ENCODE measurements around the gene NIT2. TPM values are rescaled to one million over a fixed set of nuclear protein-coding genes. Genes with fewer than 3 reads are reported as not detected.

The NIT2 gene
- total and polyA plus RNA-seq, 10 of the 15 experiments (the other 5 are each of a cell fraction or from before 2014, with no cell fraction given): 49.3 to 215 (median 76.4) TPM

GRCh38 chr3:100402891-100403290 lies 68.3 kb downstream of the NIT2 start:
- ATAC-seq: no peak
- Histone ChIP-seq H4K20me1 (ENCODE audit: control insufficient read depth, insufficient read depth) (no peaks in the 10 kb centered on the region), H3K4me1 (ENCODE audit: control insufficient read depth, insufficient read depth, low read length) (no peaks in the 10 kb centered on the region), H3K79me2 (ENCODE audit: control insufficient read depth, insufficient read depth, low read length) (peaks cover 67% of the 10 kb centered on the region), H3K4me3 (peak overlapping the region; percentile 73), H3K4me2 (ENCODE audit: control insufficient read depth, insufficient read depth) (peak overlapping the region; percentile 58), H3K27me3 (replicated peaks in 1 of 2; ENCODE audit: control insufficient read depth in 2 of 2, insufficient read depth in 2 of 2, low read length in 1 of 2) (no peaks in the 10 kb centered on the region), H3K9ac (ENCODE audit: control insufficient read depth, insufficient read depth, low read length) (peak overlapping the region; percentile 81; the same call in 1 of the 2 replicates), H2AFZ (ENCODE audit: control insufficient read depth, low read depth, low read length) (no peak overlapping the region), H3K27ac (ENCODE audit: control insufficient read depth, insufficient read depth) (peak overlapping the region; percentile 99; the same call in 1 of the 2 replicates), H3K36me3 (ENCODE audit: control insufficient read depth in 2 of 2, insufficient read depth in 2 of 2, low read length in 1 of 2) (no peaks in the 10 kb centered on the region; a peak in 1 of 4 replicates), H3K9me3 (replicated peaks; ENCODE audit: control insufficient read depth, insufficient read depth, low read length) (peaks cover 8% of the 10 kb centered on the region; the same call in 2 of the 3 replicates)
- ChIA-PET SMC1A (ENCODE audit: uncharacterized antibody, unreplicated experiment) (interaction anchor here (0.9 to 1.9 kb wide), 9 partner anchors 9 to 187 kb away, joined by 3 to 8 read pairs (median 4); no protein-coding TSS in a partner anchor), RAD21 (ENCODE audit: unreplicated experiment) (interaction anchor here (0.7 to 1.6 kb wide), 5 partner anchors 12 to 334 kb away, joined by 3 to 6 read pairs (median 4); no protein-coding TSS in a partner anchor), CTCF (interaction anchor here (0.9 to 1.9 kb wide), 7 partner anchors 11 to 188 kb away, joined by 3 to 6 read pairs (median 4); no protein-coding TSS in a partner anchor), POLR2A (interaction anchor here (0.7 kb wide), 1 partner anchor 251 kb away, joined by 3 read pairs; no protein-coding TSS in a partner anchor)
- no TSS peak for BruUV-seq (replicated peaks)
- intact Hi-C loops (cut with micrococcal nuclease; ENCODE audit: unreplicated experiment): loop anchor here (5.0 kb wide), 1 partner anchor 189 kb away; no protein-coding TSS in a partner anchor
- 50% methylated on average over 2 of the region's 2 CpGs for WGBS (ENCODE audit: insufficient coverage, insufficient replicate concordance, low lambda C conversion rate, missing lambda C conversion rate)
- TF ChIP-seq, protein P1, sequence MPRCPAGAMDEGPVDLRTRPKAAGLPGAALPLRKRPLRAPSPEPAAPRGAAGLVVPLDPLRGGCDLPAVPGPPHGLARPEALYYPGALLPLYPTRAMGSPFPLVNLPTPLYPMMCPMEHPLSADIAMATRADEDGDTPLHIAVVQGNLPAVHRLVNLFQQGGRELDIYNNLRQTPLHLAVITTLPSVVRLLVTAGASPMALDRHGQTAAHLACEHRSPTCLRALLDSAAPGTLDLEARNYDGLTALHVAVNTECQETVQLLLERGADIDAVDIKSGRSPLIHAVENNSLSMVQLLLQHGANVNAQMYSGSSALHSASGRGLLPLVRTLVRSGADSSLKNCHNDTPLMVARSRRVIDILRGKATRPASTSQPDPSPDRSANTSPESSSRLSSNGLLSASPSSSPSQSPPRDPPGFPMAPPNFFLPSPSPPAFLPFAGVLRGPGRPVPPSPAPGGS (IDR thresholded peaks at IDR 0.05; ENCODE audit: borderline replicate concordance, insufficient read depth, low read depth, low read length, poor library complexity, severe bottlenecking): no peak
- TF ChIP-seq CREM (IDR thresholded peaks at IDR 0.05; ENCODE audit: low read depth) (no peak), IRF3 (IDR thresholded peaks at IDR 0.05) (no peak), RFX5 (IDR thresholded peaks at IDR 0.05; ENCODE audit: low read depth, low read length) (no peak), CHD2 (IDR thresholded peaks at IDR 0.05; ENCODE audit: borderline replicate concordance, low read depth, low read length) (no peak)
- FAIRE-seq: no peak
- DNase-seq (ENCODE audit: low read depth, low spot score): no peak
- in situ Hi-C loops (cut with MboI): no loop called here
